Panc1 (cell line): Measurements from ENCODE around the gene ARHGAP18. TPM values are rescaled to one million over a fixed set of nuclear protein-coding genes. Genes with fewer than 3 reads are reported as not detected.

Experiments used
- ATAC-seq: fragments of 200-7000 bp; cut with Tn5 transposase; 2 replicates; pipeline ENCODE4 v1.9.1; 2020; ENCODE audit warnings: mild to moderate bottlenecking, moderate library complexity
- BruUV-seq: library from RNA; stranded (reverse); fragments of 400-500 nt; replicated peaks from 2 replicates; lab custom pipeline; 2021; lab: Mats Ljungman, UMichigan
- CTCF ChIA-PET: fragments of 300-600 bp; sonication (Branson Sonifier 250); formaldehyde crosslinking; loops from one replicate; lab custom pipeline; 2022; ENCODE audit warnings: antibody characterized with exemption; lab: Charles Lee
- POLR2A ChIA-PET: fragments of 300-600 bp; sonication (Branson Sonifier 250); formaldehyde crosslinking; loops from one replicate; lab custom pipeline; 2022; ENCODE audit warnings: antibody characterized with exemption; lab: Charles Lee
- DNase-seq: peaks from one replicate; pipeline ENCODE4 v3.0.0-alpha.2; 2010; ENCODE audit warnings: low read depth, low spot score
- H3K27ac ChIP-seq: 2 replicates; pipeline ENCODE4 v1.5.1; 2011; ENCODE audit warnings: mild to moderate bottlenecking, low read length, inconsistent platforms
- H3K27me3 ChIP-seq: fragments of 200-500 bp; sonication (Bioruptor generic); 2 replicates; pipeline ENCODE4 v1.6.0; 2014; ENCODE audit warnings: low read length, inconsistent platforms; ENCODE audit not compliant: control insufficient read depth, insufficient read depth
- H3K36me3 ChIP-seq: fragments of 200-500 bp; sonication (Bioruptor generic); 2 replicates; pipeline ENCODE4 v1.5.1; 2014; ENCODE audit warnings: inconsistent platforms, mild to moderate bottlenecking, low read length, moderate library complexity; ENCODE audit not compliant: control insufficient read depth, insufficient read depth
- H3K4me1 ChIP-seq: 2 replicates; pipeline ENCODE4 v1.5.1; 2011; ENCODE audit warnings: inconsistent platforms, mild to moderate bottlenecking, low read length, moderate library complexity; ENCODE audit not compliant: control insufficient read depth, insufficient read depth
- H3K4me3 ChIP-seq, 2 experiments: 2 replicates each; pipeline ENCODE4 v1.5.1; 2011 to 2012; ENCODE audit warnings: low read depth in 2 of 2, low read length in 2 of 2, mild to moderate bottlenecking in 2 of 2, inconsistent platforms in 1 of 2, moderate library complexity in 1 of 2
- H3K9me3 ChIP-seq: fragments of 200-500 bp; sonication (Bioruptor generic); 2 replicates; pipeline ENCODE4 v1.5.1; 2014; ENCODE audit warnings: low read depth, mild to moderate bottlenecking, inconsistent platforms, low read length, moderate library complexity; ENCODE audit not compliant: control insufficient read depth, insufficient read depth
- CTCF ChIP-seq: fragments of 450-650 bp; IDR thresholded peaks from 2 replicates; pipeline ENCODE4 v1.5.1; 2017; ENCODE audit warnings: mild to moderate bottlenecking
- POLR2AphosphoS5 ChIP-seq: IDR thresholded peaks from 2 replicates; pipeline ENCODE4 v1.6.1; 2012; ENCODE audit warnings: mild to moderate bottlenecking, low read depth, low read length, moderate library complexity
- REST ChIP-seq, 2 experiments: IDR thresholded peaks; 2 replicates each; pipeline ENCODE4 v1.6.1; 2011 to 2012; ENCODE audit warnings: low read depth in 2 of 2, control low read depth in 1 of 2, low read length in 1 of 2, mild to moderate bottlenecking in 1 of 2, moderate library complexity in 1 of 2; ENCODE audit not compliant: insufficient read depth in 1 of 2
- SIN3A ChIP-seq: IDR thresholded peaks from 2 replicates; pipeline ENCODE4 v1.6.1; 2012; ENCODE audit warnings: low read depth, mild to moderate bottlenecking, low read length, moderate library complexity, borderline replicate concordance; ENCODE audit not compliant: insufficient read depth
- TCF7L2 ChIP-seq: IDR thresholded peaks from 2 replicates; pipeline ENCODE4 v1.6.1; 2011; ENCODE audit warnings: mild to moderate bottlenecking, low read depth, low read length, inconsistent platforms
- in situ Hi-C: cut with HindIII; loops from 2 replicates; pipeline ENCODE4 v1.10.0; 2016; ENCODE audit warnings: low sequenced_read_pairs, low pct_unique_long_range_greater_than_20kb
- intact Hi-C: fragments of 100-400 bp; cut with micrococcal nuclease; formaldehyde crosslinking; loops from one replicate; pipeline ENCODE4 v1.10.0; 2022; ENCODE audit not compliant: unreplicated experiment
- total RNA-seq: library from RNA; stranded (reverse); gene quantifications from one replicate; pipeline ENCODE4 v1.2.1, GENCODE V29; 2021; ENCODE audit not compliant: unreplicated experiment

Gene ARHGAP18
- total RNA-seq, 1 experiment from 2014 or later, result 11.6 TPM

GRCh38 chr6:129615020-129615419 lies 95.0 kb downstream of the ARHGAP18 start:
- TF ChIP-seq POLR2AphosphoS5 (no peak), TCF7L2 (no peak), CTCF (no peak), SIN3A (no peak), REST (IDR thresholded peaks at IDR 0.05; ENCODE audit: insufficient read depth in 1 of 2, low read depth in 2 of 2, low read length in 1 of 2) (no peak)
- no peaks in the 10 kb centered on the region for H3K9me3 ChIP-seq
- intact Hi-C loops, result no loop called here
- DNase-seq, result no peak
- ATAC-seq, result no peak
- no TSS peak for BruUV-seq
- POLR2A ChIA-PET, result no interaction called here
- no peaks in the 10 kb centered on the region for H3K36me3 ChIP-seq
- H3K4me1 ChIP-seq, result no peaks in the 10 kb centered on the region
- H3K27me3 ChIP-seq, result no peaks in the 10 kb centered on the region
- CTCF ChIA-PET, result interaction anchor here (0.7 kb wide), 1 partner anchor 26 kb away, joined by 3 read pairs; no protein-coding TSS in a partner anchor
- no peak overlapping the region for H3K4me3 ChIP-seq
- in situ Hi-C loops, result no loop called here
- H3K27ac ChIP-seq, result no peak overlapping the region

GRCh38 chr6:129614464-129614863 lies 95.5 kb downstream of the ARHGAP18 start:
- no TSS peak for BruUV-seq
- no peak for DNase-seq
- Histone ChIP-seq H3K4me1 (no peaks in the 10 kb centered on the region), H3K4me3 (no peak overlapping the region), H3K36me3 (no peaks in the 10 kb centered on the region), H3K27ac (no peak overlapping the region), H3K9me3 (no peaks in the 10 kb centered on the region), H3K27me3 (no peaks in the 10 kb centered on the region)
- no peak for ATAC-seq
- TF ChIP-seq SIN3A (no peak), CTCF (no peak), POLR2AphosphoS5 (no peak), TCF7L2 (no peak), REST (IDR thresholded peaks at IDR 0.05; ENCODE audit: insufficient read depth in 1 of 2, low read depth in 2 of 2, low read length in 1 of 2) (no peak)
- in situ Hi-C loops, result no loop called here
- intact Hi-C loops, result no loop called here
- POLR2A ChIA-PET, result no interaction called here
- CTCF ChIA-PET, result interaction anchor here (0.7 kb wide), 1 partner anchor 61 kb away, joined by 3 read pairs; no protein-coding TSS in a partner anchor
